IPS-11a (cell line): ENCODE results near the gene SLC16A10.
A peak's percentile ranks its signal among the peaks of the same experiment; 100 is the strongest.
"Not testable (repeated sequence)": the region's sequence is repeated elsewhere in the genome, so short reads cannot be mapped to it uniquely, and the experiment has no call there.

Experiments
- H3K4me3 ChIP-seq: one replicate; pipeline ENCODE4 v1.5.1; 2013; ENCODE audit warnings: low read depth, low read length, control low read depth

Gene SLC16A10

DNA sequence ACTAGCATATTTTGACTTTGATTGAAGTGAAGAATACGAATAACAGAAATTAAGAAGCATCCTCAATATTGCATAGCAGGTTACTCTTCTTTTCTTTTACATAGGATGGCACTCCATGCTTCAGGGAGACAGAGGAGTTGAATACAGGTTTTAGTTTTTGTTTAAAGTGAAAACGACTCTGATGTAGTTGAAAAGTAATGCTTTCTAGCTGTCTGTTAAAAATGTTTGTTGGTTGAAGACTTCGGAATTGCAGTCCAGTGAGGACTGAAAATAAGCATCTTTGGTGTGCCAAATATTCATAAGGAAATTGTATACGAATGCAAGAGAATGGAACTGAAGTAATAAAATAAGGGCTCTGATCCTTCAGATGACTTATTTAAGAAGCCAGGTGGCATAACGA, 618 bp upstream of the SLC16A10 start:
- peak overlapping the region; percentile 70 for H3K4me3 ChIP-seq

DNA sequence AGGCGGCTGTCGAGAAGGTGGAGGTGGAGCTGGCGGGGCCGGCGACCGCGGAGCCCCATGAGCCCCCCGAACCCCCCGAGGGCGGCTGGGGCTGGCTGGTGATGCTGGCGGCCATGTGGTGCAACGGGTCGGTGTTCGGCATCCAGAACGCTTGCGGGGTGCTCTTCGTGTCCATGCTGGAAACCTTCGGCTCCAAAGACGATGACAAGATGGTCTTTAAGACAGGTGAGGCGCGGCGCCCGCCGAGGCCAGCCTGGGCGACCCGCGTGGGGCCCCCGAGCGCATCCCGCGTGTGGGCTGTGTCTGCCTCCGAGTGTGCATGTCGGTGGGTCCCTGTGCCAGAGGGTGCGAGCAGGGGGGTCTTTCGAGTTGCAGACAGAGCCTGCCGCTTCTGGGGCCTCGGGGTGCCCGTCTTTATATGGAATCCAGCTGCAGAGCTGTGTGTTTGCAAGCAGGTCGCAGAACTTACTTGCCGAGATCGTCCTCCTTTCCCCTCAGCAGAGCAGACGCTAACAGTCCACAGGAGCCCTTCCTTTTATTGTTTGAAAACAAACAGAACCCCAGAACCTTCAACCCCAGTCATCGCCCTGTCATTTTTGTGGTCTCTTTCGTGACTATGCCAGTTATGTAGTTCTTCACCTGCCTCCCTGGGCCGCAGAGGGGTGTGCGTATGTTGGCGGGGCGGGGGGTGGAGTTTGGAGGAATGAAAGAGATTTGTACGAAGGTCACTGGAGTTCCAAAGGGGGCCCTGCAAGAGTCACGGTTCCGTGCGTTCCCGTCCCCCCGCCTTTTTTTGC, 766 bp downstream of the SLC16A10 start:
- peak overlapping the region; percentile 70 for H3K4me3 ChIP-seq

- peak overlapping the region; percentile 70 for H3K4me3 ChIP-seq
Measured at GRCh38 chr6:111088668-111089003, 1.3 kb downstream of the SLC16A10 start.

- no peak overlapping the region for H3K4me3 ChIP-seq
Measured at GRCh38 chr6:111090766-111091165, 3.5 kb downstream of the SLC16A10 start.

GRCh38 chr6:111091987-111092386, 4.7 kb downstream of the SLC16A10 start:
- no peak overlapping the region for H3K4me3 ChIP-seq

- H3K4me3 ChIP-seq: not testable (repeated sequence)
Measured at GRCh38 chr6:111095488-111095887, 8.2 kb downstream of the SLC16A10 start.

DNA sequence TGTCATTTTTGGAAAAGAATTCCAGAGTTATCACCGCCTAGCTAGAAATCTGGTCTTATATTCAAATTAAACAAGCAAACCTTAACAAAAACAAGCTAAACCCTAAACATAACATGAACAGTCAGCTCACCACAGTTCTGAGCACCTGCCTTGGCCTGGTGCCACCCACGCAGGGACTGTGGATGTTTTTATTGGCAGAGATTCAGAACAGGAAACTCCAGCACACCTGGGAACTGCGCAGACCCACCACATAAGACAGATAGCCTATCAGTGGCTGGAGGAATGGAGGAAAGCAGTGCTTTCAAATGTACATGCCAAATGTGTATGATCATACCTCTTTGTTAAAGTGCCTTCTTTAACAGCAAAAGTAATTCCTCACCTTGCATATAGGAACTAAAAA, 8.9 kb downstream of the SLC16A10 start:
- no peak overlapping the region for H3K4me3 ChIP-seq

DNA sequence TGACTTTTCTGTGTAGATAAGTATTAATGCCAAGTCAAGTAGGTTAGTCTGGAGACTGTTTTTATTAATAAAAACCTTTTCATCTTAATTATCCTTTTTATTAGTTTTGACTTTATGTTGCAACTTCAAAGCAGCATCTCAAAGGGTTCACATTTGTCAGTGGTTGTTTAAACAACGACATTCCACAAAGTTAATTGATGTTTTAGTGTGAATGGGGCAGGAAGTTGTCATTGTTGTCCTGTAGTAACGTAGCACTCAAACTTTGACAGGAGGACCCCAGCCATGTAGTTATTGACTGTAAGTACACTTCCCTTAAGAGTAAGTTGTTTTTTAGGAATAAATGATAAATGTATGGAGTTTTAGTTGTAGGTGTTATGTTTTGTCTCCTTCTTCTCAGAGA, 11.3 kb downstream of the SLC16A10 start:
- no peak overlapping the region for H3K4me3 ChIP-seq

DNA sequence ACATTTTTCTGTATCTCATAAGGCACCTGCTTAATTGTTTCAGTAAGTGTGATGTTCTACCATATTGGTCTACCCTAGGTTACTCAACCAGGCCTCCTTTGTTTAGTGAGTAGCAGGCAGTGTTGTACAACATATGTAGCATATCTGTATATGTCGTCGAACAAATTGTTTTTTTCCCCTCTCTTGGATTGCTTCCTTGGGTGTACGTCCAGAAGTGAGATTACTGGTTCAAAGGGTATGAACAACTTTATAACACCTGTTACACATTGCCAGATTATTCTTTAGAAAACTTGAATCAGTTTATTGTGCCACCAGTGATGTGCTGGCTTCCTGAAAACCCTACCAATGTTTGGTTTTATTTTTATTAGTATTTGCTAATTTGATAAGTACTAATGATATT, 14.7 kb downstream of the SLC16A10 start:
- no peak overlapping the region for H3K4me3 ChIP-seq

DNA sequence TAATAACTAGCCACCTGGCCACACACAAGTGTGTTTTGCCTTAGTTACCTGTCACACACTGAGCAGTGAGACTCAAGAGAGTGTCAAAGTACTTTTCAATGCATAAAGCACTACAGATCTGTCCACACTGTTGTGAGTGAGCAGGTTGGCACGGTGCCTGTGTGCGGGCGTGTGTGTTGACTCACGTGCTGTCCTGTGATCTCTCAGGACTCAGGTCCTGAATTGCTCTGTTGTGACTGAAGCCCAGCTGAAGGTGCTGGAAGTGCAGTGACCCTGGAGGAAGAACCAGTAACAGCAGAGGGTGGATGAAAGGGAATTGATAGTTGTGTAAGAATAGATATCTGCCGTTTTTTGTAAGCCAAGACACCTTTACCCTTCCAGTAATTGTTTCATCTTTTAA, 18.3 kb downstream of the SLC16A10 start:
- H3K4me3 ChIP-seq: no peak overlapping the region

DNA sequence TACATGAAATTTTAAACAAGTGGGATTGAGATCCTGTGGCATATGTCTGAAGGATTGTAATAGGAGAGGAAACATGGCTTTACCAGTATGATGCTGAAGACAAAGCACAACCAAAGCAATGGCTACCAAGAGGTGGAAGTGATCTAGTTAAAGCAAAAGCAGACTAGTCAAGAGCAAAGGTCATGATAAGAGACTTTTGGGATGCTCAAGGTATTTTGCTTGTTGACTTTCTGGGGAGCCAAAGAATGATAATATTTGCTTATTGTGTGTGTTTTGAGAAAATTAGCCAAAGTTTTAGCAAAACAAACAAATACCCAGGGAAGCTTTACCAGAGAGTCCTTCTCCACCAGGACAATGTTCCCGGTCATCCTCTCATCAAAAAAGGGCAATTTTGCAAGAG, 20.3 kb downstream of the SLC16A10 start:
- H3K4me3 ChIP-seq: no peak overlapping the region

GRCh38 chr6:111110036-111110435, 22.7 kb downstream of the SLC16A10 start:
- H3K4me3 ChIP-seq: no peak overlapping the region

DNA sequence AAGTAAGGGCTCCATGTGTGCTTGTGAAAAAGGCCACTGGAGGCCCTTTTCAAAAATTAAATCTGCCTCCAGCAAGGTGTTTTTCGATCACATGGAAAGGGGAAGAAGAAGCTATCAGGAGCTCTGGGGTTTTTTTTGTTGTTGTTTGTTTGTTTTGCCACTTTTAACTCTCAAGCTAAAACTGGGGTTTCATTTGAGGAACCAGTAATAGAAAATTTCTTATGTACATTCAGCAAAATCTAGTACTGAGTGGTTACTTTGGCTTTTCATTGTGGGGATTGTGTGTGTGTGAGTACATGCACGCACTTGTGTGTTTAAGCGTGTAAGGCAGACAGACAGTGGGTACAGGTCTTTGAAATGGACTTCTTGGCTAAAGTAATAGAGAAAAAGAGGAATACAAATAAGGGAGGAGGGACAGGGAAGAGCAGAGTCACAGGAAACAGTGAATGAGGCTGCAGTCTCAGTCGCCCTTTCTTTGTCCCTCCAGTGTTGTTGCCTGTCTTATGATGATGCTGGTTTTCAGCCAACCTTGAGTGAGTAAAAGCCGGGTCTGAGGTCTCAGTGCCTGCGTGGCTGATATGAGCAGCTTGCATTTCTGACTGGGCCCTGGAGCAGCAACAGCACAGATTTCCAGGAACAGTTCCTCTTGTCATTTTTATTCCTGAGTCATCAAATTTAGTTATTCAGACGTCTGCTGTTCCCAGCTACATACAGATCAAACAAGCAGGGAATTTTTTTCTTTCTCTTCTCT, 26.2 kb downstream of the SLC16A10 start:
- no peak overlapping the region for H3K4me3 ChIP-seq

GRCh38 chr6:111114087-111114443, 26.8 kb downstream of the SLC16A10 start:
- no peak overlapping the region for H3K4me3 ChIP-seq

DNA sequence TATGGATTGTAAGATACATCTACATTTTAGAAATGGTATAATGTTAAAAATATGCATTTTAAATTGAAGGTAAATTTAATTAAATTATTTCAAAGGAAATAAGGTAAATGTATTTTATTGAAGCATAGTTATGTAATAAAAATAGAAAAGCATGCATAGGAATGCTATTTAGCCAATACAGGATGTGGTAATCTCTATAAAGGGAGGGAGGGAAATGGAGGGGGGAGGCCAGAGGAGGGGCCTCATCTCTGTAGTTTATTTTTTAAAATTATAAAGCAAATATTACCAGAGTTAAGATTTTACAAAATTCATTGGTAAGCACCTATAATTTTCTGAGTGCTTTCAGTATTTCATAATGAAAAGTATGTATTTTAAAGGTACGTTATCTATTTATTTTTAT, 27.2 kb downstream of the SLC16A10 start:
- H3K4me3 ChIP-seq: no peak overlapping the region

- no peak overlapping the region for H3K4me3 ChIP-seq
Measured at GRCh38 chr6:111118826-111119225, 31.5 kb downstream of the SLC16A10 start.

DNA sequence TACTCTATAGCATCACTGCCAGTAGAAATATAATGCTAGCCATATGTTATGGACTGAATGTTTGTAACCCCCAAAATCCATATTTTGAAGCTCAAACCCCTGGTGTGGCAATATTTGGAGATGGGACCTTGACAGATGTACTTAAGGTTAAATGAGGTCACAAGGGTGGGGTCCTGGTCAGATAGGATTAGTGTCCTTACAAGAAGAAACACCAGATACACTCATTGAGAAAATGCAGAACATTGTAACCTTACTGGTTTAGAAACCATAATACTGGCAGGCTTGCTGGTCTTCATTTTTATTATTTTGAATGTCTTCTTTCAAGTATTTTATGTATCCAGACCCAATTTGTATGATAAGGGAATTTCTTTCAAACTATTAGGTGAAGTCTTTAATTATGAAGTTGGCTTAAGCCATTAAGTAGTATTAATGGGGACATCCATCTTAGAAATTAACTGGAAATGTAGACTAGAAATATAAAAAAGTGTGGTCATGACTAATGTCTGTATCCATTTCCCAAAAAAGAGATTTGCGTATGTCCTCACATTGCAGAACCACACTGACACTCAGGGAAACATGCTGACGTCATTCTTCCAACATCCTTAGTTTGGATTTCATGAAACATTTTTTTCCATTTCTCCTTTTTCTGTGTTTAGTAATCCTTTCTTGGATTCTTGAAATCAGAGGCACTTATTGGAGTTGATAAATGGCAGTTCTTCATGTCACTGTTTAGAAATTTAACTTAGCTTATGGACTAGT, 32.4 kb downstream of the SLC16A10 start:
- H3K4me3 ChIP-seq: no peak overlapping the region

DNA sequence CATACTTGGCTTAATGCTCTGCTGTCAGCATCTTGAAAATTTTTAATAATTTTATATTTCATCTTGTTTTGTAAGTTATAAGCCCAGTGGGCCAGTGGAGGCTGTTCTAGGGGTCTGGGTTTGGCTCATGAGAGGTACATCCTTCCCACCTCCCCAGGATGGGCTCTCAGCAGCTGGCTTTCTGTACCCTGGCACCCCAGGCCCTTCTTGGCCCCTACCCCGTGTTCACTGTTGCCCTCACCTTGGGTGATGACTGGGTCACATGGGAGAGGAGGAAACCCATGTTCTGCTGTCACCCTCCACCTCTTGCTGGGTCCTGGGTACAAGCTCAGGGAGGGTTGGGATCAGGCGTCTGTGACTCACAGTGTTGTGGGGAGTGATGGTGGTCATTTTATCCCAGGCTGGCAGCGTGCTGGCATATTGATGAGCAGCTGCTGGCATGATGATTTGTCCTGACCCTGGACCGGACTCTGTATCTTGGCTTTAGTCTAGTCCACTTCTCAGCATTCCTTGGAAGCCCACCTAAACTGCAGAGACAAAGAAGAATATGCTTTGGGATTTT, 34.6 kb downstream of the SLC16A10 start:
- H3K4me3 ChIP-seq: no peak overlapping the region

DNA sequence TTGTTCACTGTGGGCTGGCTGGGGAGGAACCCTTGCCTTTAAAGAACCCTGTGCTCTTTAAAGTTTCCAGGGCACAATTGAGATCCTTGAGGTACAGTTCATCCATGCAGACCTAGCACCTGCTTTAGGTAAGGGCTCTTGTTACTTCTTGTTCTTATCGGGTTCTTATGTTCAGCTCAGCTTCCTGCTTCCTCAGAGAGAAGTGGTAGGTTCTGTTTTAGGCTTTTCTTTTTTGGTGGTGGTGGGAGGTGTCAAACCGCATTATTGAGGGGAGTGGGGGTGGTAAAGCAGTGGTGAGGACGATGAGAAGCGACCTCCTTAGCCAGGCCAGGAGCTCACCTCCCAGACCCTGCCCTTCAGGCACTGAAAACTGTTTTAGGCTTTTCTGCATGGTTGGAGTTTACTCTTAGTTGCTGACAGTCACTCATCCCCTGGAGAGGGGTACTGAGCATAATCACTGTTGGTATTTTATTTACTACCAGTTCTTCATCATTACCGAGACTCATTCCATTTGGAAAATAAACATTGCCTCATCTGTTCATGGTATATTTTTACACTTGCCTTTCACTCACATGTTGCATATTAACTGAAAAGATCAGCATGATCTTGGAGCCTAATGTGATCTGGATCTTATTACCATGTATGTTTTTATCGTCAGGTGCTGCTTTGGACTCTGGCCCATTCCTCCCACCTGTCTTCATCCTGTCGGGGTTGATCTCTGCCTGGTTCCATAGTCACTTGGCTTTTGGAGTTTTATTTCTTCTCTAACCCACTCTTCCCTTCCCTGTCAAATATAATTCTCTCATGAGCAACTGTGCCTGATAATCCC, 35.4 kb downstream of the SLC16A10 start:
- no peak overlapping the region for H3K4me3 ChIP-seq

DNA sequence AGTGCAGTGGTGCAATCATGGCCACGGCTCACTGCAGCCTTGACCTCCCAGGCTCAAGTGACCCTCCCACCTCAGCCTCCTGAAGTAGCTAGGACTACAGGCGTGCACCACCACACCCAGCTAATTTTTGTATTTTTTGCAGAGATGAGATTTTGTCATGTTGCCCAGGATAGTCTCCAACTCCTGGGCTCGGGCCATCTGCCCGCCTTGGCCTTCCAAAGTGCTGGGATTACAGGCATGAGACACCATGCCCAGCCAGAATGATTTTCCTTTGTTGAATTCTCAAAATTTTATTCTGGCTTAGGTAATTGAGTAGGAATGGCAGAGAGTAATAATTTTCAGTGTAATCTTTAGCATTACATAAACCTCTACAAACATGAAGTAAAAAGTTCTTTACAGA, 37.1 kb downstream of the SLC16A10 start:
- no peak overlapping the region for H3K4me3 ChIP-seq

DNA sequence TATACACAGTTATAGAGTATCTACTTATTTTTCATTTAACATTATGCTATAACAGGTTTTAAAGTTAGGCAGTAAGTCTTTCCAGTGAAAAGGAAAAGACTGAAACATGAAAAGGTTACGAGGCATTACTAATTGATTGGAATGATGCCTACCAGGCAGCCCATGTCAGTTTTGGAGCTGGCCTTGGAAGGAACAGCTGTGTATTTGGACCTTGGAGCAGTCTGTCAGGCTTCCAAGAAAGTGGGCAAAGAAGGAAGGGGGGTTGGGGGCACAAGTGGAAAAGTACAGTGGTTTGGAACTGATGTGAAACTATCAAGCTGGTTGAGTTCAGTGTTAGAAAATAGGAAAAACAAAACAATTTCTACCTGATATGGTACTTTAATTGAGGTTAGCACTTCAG, 41.7 kb downstream of the SLC16A10 start:
- no peak overlapping the region for H3K4me3 ChIP-seq
